Cardiac fibroblast (primary cell): ENCODE results near the gene GTSE1.

ENCODE experiments used
- DNase-seq, 2 donors: peaks; one replicate each; pipeline versions ENCODE4 v3.0.0 to v3.0.0-alpha.2; 2010; ENCODE audit warnings: low read depth in 2 of 2
- H3K4me3 ChIP-seq, 2 donors: replicated peaks in 1 of 2; 1 replicate in 1 of 2; 2 replicates in 1 of 2; pipeline ENCODE4 v1.5.1; 2011; ENCODE audit warnings: low read depth in 2 of 2, low read length in 2 of 2, mild to moderate bottlenecking in 2 of 2, moderate library complexity in 1 of 2
- CTCF ChIP-seq: IDR thresholded peaks from one replicate; pipeline ENCODE4 v1.5.1; 2011; ENCODE audit warnings: low read depth, mild to moderate bottlenecking, low read length, inconsistent platforms

Gene GTSE1

GRCh38 chr22:46361826-46362202 lies 65.1 kb downstream of the GTSE1 start:
- DNase-seq, result no peak
- TF ChIP-seq CTCF, result no peak
- H3K4me3 ChIP-seq, result no peak overlapping the region

DNA sequence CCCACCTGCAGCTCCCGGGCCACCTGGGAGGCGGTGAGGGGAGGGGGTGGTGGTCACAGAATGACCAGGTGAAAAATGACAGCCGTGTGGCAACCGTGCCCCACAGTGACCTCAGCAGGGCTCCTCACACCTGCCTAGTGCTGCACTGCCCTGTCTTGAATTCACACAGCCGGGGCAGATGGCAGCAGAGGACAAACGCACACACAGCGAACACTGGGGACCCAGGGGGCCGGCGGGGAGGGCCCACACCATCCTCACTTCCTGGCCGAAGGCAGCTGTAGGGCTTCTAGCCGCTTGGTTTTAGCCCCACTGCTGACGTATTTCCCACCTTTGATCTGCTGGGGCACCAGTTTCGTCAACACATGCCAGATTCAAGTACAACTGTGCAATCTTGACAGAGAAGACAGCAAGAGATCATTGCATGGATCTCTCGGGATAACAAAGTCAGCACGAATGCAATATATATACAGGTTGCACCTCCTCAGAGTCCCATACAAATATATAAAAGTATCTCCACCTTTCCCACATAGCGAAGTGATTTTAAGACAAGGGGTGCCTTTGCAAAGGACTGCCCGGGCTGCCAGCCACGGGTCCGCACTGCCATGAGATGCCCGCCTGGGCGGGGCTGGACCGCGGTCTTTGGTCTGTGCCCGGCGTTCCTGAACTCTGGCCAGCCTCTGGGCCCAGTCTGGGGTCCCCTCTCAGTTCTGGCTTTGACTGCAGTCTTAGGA lies 65.7 kb downstream of the GTSE1 start:
- no peak for TF ChIP-seq CTCF
- DNase-seq, result no peak

GRCh38 chr22:46362934-46363515 lies 66.4 kb downstream of the GTSE1 start:
- TF ChIP-seq CTCF, result no peak
- H3K4me3 ChIP-seq, result no peak overlapping the region
- no peak for DNase-seq

More for the DNA sequence above, 65.7 kb downstream of the GTSE1 start:
- no peak overlapping the region for H3K4me3 ChIP-seq

DNA sequence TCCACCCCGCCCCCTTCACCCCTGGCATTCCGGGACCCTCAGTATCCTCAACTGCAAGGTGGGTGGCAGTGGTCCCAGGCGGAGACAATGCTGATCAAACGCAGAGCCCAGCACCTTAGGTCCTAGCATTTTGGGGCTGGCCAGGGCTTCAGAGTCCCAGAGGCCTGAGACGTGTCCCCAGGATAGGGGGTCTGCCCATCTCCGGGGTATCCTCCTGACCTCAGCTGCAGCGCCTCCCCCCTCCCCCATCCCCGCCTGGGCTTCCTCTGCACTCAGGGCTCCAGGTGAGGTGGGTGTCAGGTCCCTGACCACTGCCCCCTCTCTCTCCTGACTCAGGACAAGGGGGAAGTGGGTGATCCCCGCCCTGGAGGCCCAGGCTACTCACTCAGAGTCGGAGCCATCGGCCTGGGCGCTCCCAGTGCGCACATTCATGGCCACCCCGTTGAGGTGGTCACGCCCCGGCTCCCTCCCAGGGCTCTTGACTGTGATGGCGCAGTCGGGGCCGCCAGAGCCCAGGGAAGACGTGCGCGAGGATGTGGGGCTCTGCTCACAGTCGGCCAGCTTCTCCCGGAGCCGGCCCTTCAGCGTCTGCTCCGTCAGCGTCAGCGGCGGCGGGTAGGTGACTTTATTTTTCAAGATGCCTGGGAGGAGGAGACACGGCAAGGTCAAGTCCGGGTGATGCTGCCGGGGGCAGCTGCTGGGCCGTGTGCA lies 67.1 kb downstream of the GTSE1 start:
- TF ChIP-seq CTCF, result no peak
- H3K4me3 ChIP-seq, result no peak overlapping the region
- no peak for DNase-seq

- DNase-seq, result no peak
- no peak overlapping the region for H3K4me3 ChIP-seq
- TF ChIP-seq CTCF, result no peak
Measured at GRCh38 chr22:46364341-46365165, 67.9 kb downstream of the GTSE1 start.

DNA sequence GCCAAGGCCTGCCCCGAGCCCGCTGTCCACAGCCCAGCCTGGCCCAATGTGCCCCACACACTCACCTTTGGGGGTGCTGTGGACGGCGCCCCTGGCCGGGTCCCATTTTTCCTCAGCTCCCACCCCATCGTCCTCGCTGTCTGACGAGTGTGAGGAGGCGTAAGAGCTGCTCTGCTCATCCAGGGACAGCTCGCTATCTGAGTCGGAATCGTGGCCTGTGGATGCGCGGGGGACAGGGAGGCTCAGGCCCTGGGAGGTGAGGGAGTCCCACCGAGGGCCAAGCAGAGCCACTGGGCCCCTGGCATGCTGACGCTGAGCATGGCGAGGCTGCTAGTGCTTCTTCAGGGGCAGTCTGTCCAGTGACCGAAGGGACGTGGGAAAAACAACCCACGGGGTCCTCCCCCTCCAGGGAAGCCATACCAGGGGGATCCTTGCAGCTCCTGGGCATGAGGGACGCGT lies 68.5 kb downstream of the GTSE1 start:
- DNase-seq, result no peak
- H3K4me3 ChIP-seq, result no peak overlapping the region
- TF ChIP-seq CTCF, result no peak
